Tibial nerve (tissue), 4 donors: ENCODE results near the gene CRB2. TPM values are rescaled to one million over a fixed set of nuclear protein-coding genes. Genes with fewer than 3 reads are reported as not detected.
"Not testable (repeated sequence)": the region's sequence is repeated elsewhere in the genome, so short reads cannot be mapped to it uniquely, and the experiment has no call there.

Source experiments
- DNase-seq, 2 donors: peaks; one replicate each; pipeline ENCODE4 v3.0.0-alpha.2; 2019; ENCODE audit warnings: low spot score in 2 of 2
- H3K27ac ChIP-seq, 4 donors: fragments of 200-600 bp; sonication (generic) in 3 of 4; one replicate each; pipeline ENCODE4 v1.5.1; 2017 to 2019; ENCODE audit warnings: mild to moderate bottlenecking in 1 of 4
- H3K27me3 ChIP-seq, 2 donors: fragments of 200-600 bp; sonication (generic) in 1 of 2; one replicate each; pipeline versions ENCODE4 v1.5.1 to v1.6.0; 2017 to 2019
- H3K36me3 ChIP-seq, 3 donors: fragments of 200-600 bp; sonication (generic); one replicate each; pipeline ENCODE4 v1.5.1; 2018 to 2019
- H3K4me1 ChIP-seq, 4 donors: fragments of 200-600 bp; sonication (generic) in 3 of 4; one replicate each; pipeline ENCODE4 v1.5.1; 2017 to 2019
- H3K4me3 ChIP-seq, 4 donors: fragments of 200-600 bp; sonication (generic) in 3 of 4; one replicate each; pipeline ENCODE4 v1.5.1; 2017 to 2019; ENCODE audit warnings: mild to moderate bottlenecking in 1 of 4, moderate library complexity in 1 of 4
- H3K9me3 ChIP-seq, 4 donors: fragments of 200-600 bp; sonication (generic) in 3 of 4; one replicate each; pipeline ENCODE4 v1.5.1; 2017 to 2019
- EP300 ChIP-seq, 2 donors: sonication (generic); formaldehyde crosslinking; IDR thresholded peaks; one replicate each; pipeline ENCODE4 v1.6.1; 2017; ENCODE audit warnings: antibody characterized with exemption in 2 of 2, mild to moderate bottlenecking in 1 of 2
- POLR2A ChIP-seq, 2 donors: fragments of 450-650 bp; IDR thresholded peaks; one replicate each; pipeline ENCODE4 v1.6.1; 2017; ENCODE audit warnings: antibody characterized with exemption in 2 of 2, mild to moderate bottlenecking in 2 of 2, moderate library complexity in 2 of 2
- WGBS, 2 donors: methylation state at CpG; one replicate each; pipeline ENCODE4 v1.1.5; 2018; 5-methylcytosine and 5-hydroxymethylcytosine counted together
- total RNA-seq, 4 donors: library from RNA; depleted of rRNA; stranded (reverse); fragments of >200 nt; gene quantifications; one replicate each; pipeline ENCODE4 v1.1.0, GENCODE V29; 2016
- TF ChIP-seq, protein P1 (sequence below), 5 experiments: fragments of 200-600 bp in 3 of 5; fragments of 450-650 bp in 2 of 5; sonication (generic) in 3 of 5; IDR thresholded peaks; one replicate each; pipeline ENCODE4 v1.5.1; 2016 to 2019; ENCODE audit warnings: antibody characterized with exemption in 5 of 5, mild to moderate bottlenecking in 3 of 5, moderate library complexity in 2 of 5

Gene CRB2
- total RNA-seq, 4 donors from 2014 or later: under 0.01 to 0.44 TPM; not detected in 2

- Histone ChIP-seq H3K4me1 (no peaks in the 10 kb centered on the region), H3K4me3 (no peak overlapping the region), H3K27me3 (no peaks in the 10 kb centered on the region), H3K36me3 (peaks cover 0 to 29% (median 0%) of the 10 kb centered on the region in 3 donors), H3K27ac (no peak overlapping the region), H3K9me3 (no peaks in the 10 kb centered on the region)
- TF ChIP-seq POLR2A (IDR thresholded peaks at IDR 0.05): no peak
- TF ChIP-seq, protein P1, sequence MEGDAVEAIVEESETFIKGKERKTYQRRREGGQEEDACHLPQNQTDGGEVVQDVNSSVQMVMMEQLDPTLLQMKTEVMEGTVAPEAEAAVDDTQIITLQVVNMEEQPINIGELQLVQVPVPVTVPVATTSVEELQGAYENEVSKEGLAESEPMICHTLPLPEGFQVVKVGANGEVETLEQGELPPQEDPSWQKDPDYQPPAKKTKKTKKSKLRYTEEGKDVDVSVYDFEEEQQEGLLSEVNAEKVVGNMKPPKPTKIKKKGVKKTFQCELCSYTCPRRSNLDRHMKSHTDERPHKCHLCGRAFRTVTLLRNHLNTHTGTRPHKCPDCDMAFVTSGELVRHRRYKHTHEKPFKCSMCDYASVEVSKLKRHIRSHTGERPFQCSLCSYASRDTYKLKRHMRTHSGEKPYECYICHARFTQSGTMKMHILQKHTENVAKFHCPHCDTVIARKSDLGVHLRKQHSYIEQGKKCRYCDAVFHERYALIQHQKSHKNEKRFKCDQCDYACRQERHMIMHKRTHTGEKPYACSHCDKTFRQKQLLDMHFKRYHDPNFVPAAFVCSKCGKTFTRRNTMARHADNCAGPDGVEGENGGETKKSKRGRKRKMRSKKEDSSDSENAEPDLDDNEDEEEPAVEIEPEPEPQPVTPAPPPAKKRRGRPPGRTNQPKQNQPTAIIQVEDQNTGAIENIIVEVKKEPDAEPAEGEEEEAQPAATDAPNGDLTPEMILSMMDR (IDR thresholded peaks at IDR 0.05): no peak
- no peak for TF ChIP-seq EP300 (IDR thresholded peaks at IDR 0.05)
- no peak for DNase-seq
- WGBS, 2 donors: 85 to 87% methylated on average over 21 to 23 of the region's 24 CpGs
Observed at GRCh38 chr9:123395689-123396511, 39.9 kb downstream of the CRB2 start.

DNA sequence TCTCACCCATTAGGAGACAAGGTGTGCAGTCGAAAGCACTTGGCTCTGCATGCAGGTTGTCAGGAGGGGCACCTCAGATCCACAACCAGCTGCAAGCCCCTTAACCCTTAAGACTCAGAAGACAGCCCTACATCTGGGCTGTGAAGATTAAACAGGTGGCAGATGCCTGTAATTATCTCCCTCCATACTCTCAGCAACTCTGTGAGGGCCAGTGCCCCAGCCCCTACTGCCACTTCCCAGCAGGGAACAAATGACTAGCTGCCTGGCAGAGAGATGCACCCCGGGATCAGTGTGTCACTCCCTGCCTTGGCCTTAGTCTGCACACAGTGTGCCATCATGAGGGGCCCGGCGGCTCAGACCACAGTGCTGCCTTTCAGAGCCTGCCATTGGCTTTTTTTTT, 42.0 kb downstream of the CRB2 start:
- Histone ChIP-seq H3K27ac (no peak overlapping the region), H3K27me3 (no peaks in the 10 kb centered on the region), H3K9me3 (no peaks in the 10 kb centered on the region), H3K4me3 (no peak overlapping the region), H3K36me3 (peaks cover 0 to 30% (median 0%) of the 10 kb centered on the region in 3 donors), H3K4me1 (peaks cover 0 to 7% (median 0%) of the 10 kb centered on the region in 4 donors)
- TF ChIP-seq, protein P1 (IDR thresholded peaks at IDR 0.05): no peak
- TF ChIP-seq EP300 (IDR thresholded peaks at IDR 0.05): no peak
- no peak for TF ChIP-seq POLR2A (IDR thresholded peaks at IDR 0.05)
- WGBS, 2 donors: 87 to 91% methylated on average over 4 of the region's 4 CpGs
- no peak for DNase-seq

DNA sequence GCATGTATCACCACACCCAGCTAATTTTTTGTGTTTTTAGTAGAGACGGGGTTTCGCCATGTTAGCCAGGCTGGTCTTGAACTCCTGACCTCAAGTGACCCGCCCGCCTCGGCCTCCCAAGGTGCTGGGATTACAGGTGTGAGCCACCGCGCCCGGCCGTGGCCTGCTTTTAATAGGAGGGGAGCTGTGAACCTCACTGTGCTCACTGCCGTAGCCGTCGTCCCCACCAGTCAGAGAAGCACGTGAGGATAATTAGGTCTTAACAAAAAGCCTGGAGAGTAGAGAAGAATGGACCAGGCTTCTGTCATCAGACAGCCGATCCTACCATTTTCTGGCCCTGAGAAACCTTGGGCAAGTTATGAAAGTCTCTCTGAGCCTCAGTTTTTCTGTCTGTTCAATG, 42.9 kb downstream of the CRB2 start:
- H3K27ac ChIP-seq, H3K4me1 ChIP-seq, H3K27me3 ChIP-seq, H3K9me3 ChIP-seq, H3K4me3 ChIP-seq, DNase-seq: not testable (repeated sequence)
- WGBS, 2 donors: 86 to 90% methylated on average over 13 to 14 of the region's 14 CpGs
- H3K36me3 ChIP-seq: peaks cover 0 to 30% (median 0%) of the 10 kb centered on the region in 3 donors

- Histone ChIP-seq H3K9me3 (no peaks in the 10 kb centered on the region), H3K27me3 (no peaks in the 10 kb centered on the region), H3K4me3 (no peak overlapping the region), H3K4me1 (peaks cover 0 to 9% (median 0%) of the 10 kb centered on the region in 4 donors), H3K27ac (no peak overlapping the region), H3K36me3 (peaks cover 0 to 23% (median 0%) of the 10 kb centered on the region in 3 donors)
- 79 to 83% methylated on average over 9 to 11 of the region's 11 CpGs for WGBS, 2 donors
- DNase-seq: no peak
- TF ChIP-seq EP300 (IDR thresholded peaks at IDR 0.05) (no peak), POLR2A (IDR thresholded peaks at IDR 0.05) (no peak)
- TF ChIP-seq, protein P1 (IDR thresholded peaks at IDR 0.05): peak in 2 of 5 experiments; percentile 9 to 19
Observed at GRCh38 chr9:123399803-123400378, 43.9 kb downstream of the CRB2 start.

- TF ChIP-seq, protein P1 (IDR thresholded peaks at IDR 0.05): no peak
- no peak for TF ChIP-seq EP300 (IDR thresholded peaks at IDR 0.05)
- no peak for TF ChIP-seq POLR2A (IDR thresholded peaks at IDR 0.05)
- peaks cover 0 to 14% (median 0%) of the 10 kb centered on the region in 3 donors for H3K36me3 ChIP-seq
- H3K27ac ChIP-seq: no peak overlapping the region
- peaks cover 0 to 9% (median 0%) of the 10 kb centered on the region in 4 donors for H3K4me1 ChIP-seq
- no peak for DNase-seq
- 75 to 82% methylated on average over 13 of the region's 13 CpGs for WGBS, 2 donors
- H3K27me3 ChIP-seq: no peaks in the 10 kb centered on the region
- no peaks in the 10 kb centered on the region for H3K9me3 ChIP-seq
- no peak overlapping the region for H3K4me3 ChIP-seq
Observed at GRCh38 chr9:123400926-123401503, 45.0 kb downstream of the CRB2 start.
